Measurements from ENCODE around the gene MRC1. TPM values are rescaled to one million over a fixed set of nuclear protein-coding genes. Genes with fewer than 3 reads are reported as not detected.

Gene MRC1
- total and polyA plus RNA-seq, 2 of the 13 experiments (the other 11 are each of a cell fraction or from before 2014, with no cell fraction given): not detected

- Histone ChIP-seq H3K9me3 (ENCODE audit: low read length) (no peaks in the 10 kb centered on the region), H2AFZ (ENCODE audit: low read length) (no peak overlapping the region), H3K27me3 (ENCODE audit: control insufficient read depth in 1 of 2, insufficient read depth in 2 of 2, low read length in 2 of 2) (peaks cover 0 to 5% of the 10 kb centered on the region in 2 experiments; a peak in 1 of 5 replicates), H3K4me3 (replicated peaks in 1 of 3; ENCODE audit: insufficient read depth in 1 of 3, low read depth in 2 of 3, low read length in 3 of 3) (no peak overlapping the region), H3K4me2 (ENCODE audit: low read depth, low read length) (no peak overlapping the region), H3K9ac (ENCODE audit: insufficient read depth, low read depth, low read length) (no peak overlapping the region), H3K27ac (ENCODE audit: extremely low read length, insufficient read depth, low read length) (no peak overlapping the region), H3K36me3 (replicated peaks in 1 of 2; ENCODE audit: control insufficient read depth in 1 of 2, insufficient read depth in 2 of 2, low read length in 2 of 2) (no peaks in the 10 kb centered on the region), H3K79me2 (ENCODE audit: insufficient read depth, low read length) (no peaks in the 10 kb centered on the region), H3K4me1 (ENCODE audit: insufficient read depth, low read length) (no peaks in the 10 kb centered on the region), H4K20me1 (ENCODE audit: insufficient read depth, low read length) (no peaks in the 10 kb centered on the region)
- FAIRE-seq: no peak
- DNase-seq (ENCODE audit: low spot score): no peak
- WGBS (ENCODE audit: low lambda C conversion rate): 3% methylated on average over 4 of the region's 4 CpGs
- in situ Hi-C loops (cut with HindIII; ENCODE audit: extremely low pct_ligation_motif_present, low pct_unique_long_range_greater_than_20kb) (loop anchor here (10.0 kb wide), 1 partner anchor 302 kb away; no protein-coding TSS in a partner anchor), intact Hi-C loops (cut with micrococcal nuclease; ENCODE audit: unreplicated experiment) (no loop called here)
- TF ChIP-seq ARNT (IDR thresholded peaks at IDR 0.05) (no peak), ZNF124 (CRISPR knock-in tag; IDR thresholded peaks at IDR 0.05) (no peak), ETS1 (CRISPR knock-in tag; IDR thresholded peaks at IDR 0.05) (no peak), STAT5B (CRISPR knock-in tag; IDR thresholded peaks at IDR 0.05) (no peak), RFX3 (CRISPR knock-in tag; IDR thresholded peaks at IDR 0.05) (no peak), ZNF891 (CRISPR knock-in tag; IDR thresholded peaks at IDR 0.05) (no peak), DR1 (CRISPR knock-in tag; IDR thresholded peaks at IDR 0.05) (no peak), HMG20B (CRISPR knock-in tag; conservative IDR thresholded peaks at IDR 0.05) (no peak), ZNF841 (CRISPR knock-in tag; IDR thresholded peaks at IDR 0.05; ENCODE audit: borderline replicate concordance) (no peak), ZNF607 (CRISPR knock-in tag; IDR thresholded peaks at IDR 0.05; ENCODE audit: borderline replicate concordance) (no peak), PAXIP1 (CRISPR knock-in tag; conservative IDR thresholded peaks at IDR 0.05) (no peak), ZBTB39 (CRISPR knock-in tag; IDR thresholded peaks at IDR 0.05) (no peak), ZNF414 (CRISPR knock-in tag; IDR thresholded peaks at IDR 0.05) (no peak), KLF16 (CRISPR knock-in tag; IDR thresholded peaks at IDR 0.05) (no peak), MXD3 (CRISPR knock-in tag; IDR thresholded peaks at IDR 0.05) (no peak)
- ChIA-PET CTCF (ENCODE audit: low intra/inter-chr PET ratio, low total read pairs) (no interaction called here), POLR2A (no interaction called here)
- no TSS peak for BruUV-seq (replicated peaks)
- no peak for ATAC-seq
Measured at GRCh38 chr10:17912754-17913153, 103.6 kb downstream of the MRC1 start.

Measured in HepG2 (cell line).